GM12874 (cell line): ENCODE results near the gene DUS1L.

ENCODE experiments used
- TF ChIP-seq, protein P1 (sequence below): IDR thresholded peaks from 2 replicates; pipeline ENCODE4 v1.5.1; 2011; ENCODE audit warnings: low read depth, mild to moderate bottlenecking, control low read depth, low read length, moderate library complexity; ENCODE audit not compliant: insufficient read depth

DUS1L gene

DNA sequence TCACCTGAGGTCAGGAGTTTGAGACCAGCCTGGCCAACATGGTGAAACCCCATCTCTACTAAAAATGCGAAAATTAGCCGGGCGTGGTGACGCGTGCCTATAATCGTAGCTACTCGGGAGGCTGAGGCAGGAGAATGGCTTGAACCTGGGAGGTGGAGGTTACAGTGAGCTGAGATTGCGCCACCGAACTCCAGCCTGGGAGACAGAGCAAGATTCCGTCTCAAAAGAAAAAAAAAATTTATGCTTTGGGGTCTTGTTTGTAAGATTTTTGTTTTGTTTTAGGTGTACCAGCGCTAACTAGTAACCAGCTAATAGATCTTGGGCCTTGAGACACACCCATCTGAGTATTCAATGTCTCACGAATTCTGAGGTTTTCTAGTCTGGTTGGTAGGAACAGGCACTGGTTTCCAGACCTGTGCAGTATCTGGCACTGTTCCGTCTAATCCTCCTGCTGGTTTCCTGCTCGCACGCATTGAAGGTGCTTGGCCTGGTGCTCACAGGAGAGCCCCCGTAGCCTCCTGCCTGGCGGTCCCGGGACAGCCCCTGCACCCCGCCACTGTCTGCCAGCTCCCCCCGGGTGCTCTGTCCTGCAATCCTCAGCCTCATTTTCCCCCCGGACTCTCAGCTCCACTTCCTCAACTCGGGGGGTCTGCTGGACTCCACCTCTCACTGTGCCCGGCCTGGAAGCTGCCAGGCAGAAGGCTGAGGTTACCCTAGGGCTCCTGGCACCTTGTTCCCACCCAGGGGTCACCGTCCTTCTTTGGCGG lies 10.6 kb upstream of the DUS1L start:
- TF ChIP-seq, protein P1, sequence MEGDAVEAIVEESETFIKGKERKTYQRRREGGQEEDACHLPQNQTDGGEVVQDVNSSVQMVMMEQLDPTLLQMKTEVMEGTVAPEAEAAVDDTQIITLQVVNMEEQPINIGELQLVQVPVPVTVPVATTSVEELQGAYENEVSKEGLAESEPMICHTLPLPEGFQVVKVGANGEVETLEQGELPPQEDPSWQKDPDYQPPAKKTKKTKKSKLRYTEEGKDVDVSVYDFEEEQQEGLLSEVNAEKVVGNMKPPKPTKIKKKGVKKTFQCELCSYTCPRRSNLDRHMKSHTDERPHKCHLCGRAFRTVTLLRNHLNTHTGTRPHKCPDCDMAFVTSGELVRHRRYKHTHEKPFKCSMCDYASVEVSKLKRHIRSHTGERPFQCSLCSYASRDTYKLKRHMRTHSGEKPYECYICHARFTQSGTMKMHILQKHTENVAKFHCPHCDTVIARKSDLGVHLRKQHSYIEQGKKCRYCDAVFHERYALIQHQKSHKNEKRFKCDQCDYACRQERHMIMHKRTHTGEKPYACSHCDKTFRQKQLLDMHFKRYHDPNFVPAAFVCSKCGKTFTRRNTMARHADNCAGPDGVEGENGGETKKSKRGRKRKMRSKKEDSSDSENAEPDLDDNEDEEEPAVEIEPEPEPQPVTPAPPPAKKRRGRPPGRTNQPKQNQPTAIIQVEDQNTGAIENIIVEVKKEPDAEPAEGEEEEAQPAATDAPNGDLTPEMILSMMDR: no peak

DNA sequence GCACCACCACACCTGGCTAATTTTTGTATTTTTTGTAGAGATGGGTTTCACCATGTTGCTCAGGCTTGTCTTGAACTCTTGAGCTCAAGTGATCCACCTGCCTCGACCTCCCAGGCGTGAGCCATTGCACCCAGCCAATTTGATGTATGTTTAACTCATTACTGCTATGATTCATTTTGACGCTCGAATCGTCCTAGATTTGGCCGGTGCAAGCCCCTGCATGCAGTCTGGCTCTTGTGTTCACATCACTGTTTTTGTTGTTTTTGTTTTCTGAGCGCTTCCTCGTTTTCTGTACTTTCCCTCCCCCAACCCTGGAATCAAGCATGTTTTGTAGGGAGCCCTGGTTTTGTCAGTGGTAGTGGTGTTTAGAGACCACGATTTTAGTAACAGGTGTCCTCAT lies 7.8 kb upstream of the DUS1L start:
- TF ChIP-seq, protein P1: no peak

DNA sequence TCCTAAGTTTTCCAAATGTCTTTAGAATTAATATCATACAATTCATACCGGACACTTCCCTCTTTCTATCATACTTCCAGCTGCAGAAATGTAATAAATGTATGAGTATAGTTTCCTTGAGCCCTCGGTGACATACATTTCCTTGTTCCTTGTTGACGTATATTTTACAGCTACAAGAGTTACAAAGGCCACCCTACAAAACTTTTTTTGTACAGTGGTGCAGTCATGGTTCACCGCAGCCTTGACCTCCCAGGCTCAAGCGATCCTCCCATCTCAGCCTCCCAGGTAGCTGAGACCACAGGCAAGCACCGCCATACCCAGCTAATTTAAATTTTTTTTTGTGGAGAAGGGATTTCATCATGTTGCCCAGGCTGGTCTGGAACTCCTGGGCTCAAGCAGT lies 7.2 kb upstream of the DUS1L start:
- TF ChIP-seq, protein P1: no peak

DNA sequence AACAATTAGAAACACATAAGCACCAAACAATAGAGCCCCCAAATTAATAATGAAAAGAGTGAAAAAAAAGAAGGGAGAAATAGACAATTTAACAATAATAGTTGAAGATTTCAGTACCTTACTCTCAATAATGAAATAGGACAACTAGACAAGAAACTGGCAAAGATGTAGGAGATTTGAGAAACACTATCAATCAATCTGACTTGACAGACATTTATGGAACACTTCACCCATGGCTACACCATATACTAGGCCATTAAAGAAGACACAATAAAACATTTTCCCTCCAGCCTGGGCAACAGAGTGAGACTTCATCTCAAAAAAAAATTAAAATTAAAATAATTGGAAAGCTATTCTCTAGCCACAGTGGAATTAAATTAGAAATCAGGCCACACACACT lies 5.0 kb upstream of the DUS1L start:
- TF ChIP-seq, protein P1: no peak

DNA sequence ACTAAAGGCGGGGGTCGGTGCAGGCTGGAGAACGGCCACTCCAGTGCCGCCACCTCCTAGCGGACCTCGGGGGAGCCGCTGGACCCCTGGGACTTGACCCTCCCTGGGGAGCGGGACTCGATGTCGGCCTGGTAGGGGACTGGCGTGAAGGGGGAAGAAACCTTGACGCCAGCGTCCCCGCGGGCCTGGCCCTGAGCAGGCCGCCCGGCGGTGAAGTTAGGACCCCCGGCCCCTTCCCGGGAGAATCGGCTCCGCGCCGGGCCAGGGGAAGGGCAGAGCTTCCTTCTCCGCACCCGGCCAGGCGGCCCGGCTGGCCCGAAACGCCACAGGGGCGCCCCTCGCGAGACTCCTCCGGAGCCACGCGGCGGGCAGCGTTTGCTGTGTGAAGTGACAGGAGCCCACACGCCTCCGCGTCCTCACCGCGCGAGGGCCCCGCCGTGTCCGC lies 389 bp downstream of the DUS1L start:
- TF ChIP-seq, protein P1: no peak

DNA sequence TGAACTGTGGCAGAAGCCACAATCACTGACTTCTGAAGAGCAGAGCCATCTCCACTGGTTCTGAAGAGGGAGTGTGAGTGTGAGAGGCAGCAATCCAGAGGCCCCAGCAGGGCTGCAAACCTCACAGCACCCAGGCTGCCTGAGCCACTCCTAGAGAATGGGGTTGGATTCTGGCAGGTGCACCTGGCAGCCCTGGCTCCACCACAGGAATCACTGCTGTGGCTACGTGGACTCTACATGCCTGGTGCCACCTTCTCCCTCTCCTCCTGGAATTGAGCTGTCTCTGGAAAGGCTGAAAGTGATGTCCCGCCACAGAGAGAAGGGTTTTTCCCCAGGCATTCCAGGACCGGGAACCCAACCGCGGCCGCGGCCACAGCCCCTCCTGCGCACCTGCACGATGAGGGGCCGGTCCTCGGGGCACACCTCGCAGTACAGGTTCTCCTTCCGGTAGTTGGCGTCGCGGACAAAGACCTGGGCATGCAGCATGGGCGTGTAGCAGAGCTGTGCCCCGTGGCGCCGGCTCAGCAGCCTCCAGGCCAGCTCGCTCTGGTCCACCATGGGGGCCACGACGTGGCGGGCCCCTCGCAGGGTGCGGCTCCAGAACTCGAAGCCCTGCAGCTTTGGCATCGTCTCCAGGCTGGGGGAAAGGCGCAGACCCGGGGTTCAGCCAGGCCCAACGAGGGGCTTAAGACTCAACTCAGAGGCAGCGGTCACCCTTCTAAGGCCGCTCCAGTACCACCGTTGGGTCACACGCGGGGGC lies 991 bp downstream of the DUS1L start:
- TF ChIP-seq, protein P1: no peak
